ENCODE results near the gene TOB1. TPM values are rescaled to one million over a fixed set of nuclear protein-coding genes. Genes with fewer than 3 reads are reported as not detected.

The TOB1 gene
- polyA plus RNA-seq, 1 donor from 2014 or later: 8.2 TPM

Other genes starting within 250 kb of the TOB1 start
- gene ABCC3, start 231.5 kb downstream of the TOB1 start, polyA plus RNA-seq: 0.91 TPM
- gene ANKRD40, start 158.4 kb downstream of the TOB1 start, polyA plus RNA-seq: 4.5 TPM
- gene LUC7L3, start 146.8 kb downstream of the TOB1 start, polyA plus RNA-seq: 65.5 TPM
- not detected for gene ANKRD40CL, start 98.8 kb downstream of the TOB1 start, polyA plus RNA-seq
- not detected for gene WFIKKN2, start 30.8 kb downstream of the TOB1 start, polyA plus RNA-seq

All from IgD-negative memory B cell (primary cell).